DOHH2 (cell line): Measurements from ENCODE around the gene ABCC8.

Source experiments
- H3F3A ChIP-seq: fragments of 200-600 bp; sonication (generic), shearing (Covaris generic); 2 replicates; pipeline ENCODE4 v1.6.0; 2016; ENCODE audit warnings: antibody characterized with exemption, mild to moderate bottlenecking; ENCODE audit not compliant: control insufficient read depth, insufficient read depth
- H3K27ac ChIP-seq: fragments of 200-600 bp; sonication (generic); 2 replicates; pipeline ENCODE4 v1.5.1; 2014; ENCODE audit warnings: low read depth, mild to moderate bottlenecking, low read length, moderate library complexity
- H3K27me3 ChIP-seq: fragments of 200-600 bp; sonication (generic); 2 replicates; pipeline ENCODE4 v1.6.1; 2014; ENCODE audit warnings: mild to moderate bottlenecking, low read length, mixed read lengths; ENCODE audit not compliant: control insufficient read depth
- H3K36me3 ChIP-seq: fragments of 200-600 bp; sonication (generic); 2 replicates; pipeline ENCODE4 v1.6.1; 2014; ENCODE audit warnings: mild to moderate bottlenecking, low read length, moderate library complexity, mixed read lengths; ENCODE audit not compliant: control insufficient read depth
- H3K4me1 ChIP-seq: fragments of 200-600 bp; sonication (generic); 2 replicates; pipeline ENCODE4 v1.6.1; 2014; ENCODE audit warnings: mild to moderate bottlenecking, low read length, mixed read lengths; ENCODE audit not compliant: control insufficient read depth
- H3K4me2 ChIP-seq: fragments of 200-600 bp; sonication (generic); 2 replicates; pipeline ENCODE4 v1.6.0; 2014; ENCODE audit warnings: mild to moderate bottlenecking, low read length, moderate library complexity
- H3K4me3 ChIP-seq: fragments of 200-600 bp; sonication (generic); 2 replicates; pipeline ENCODE4 v1.5.1; 2014; ENCODE audit warnings: mild to moderate bottlenecking, low read length, mixed read lengths
- H3K79me2 ChIP-seq: fragments of 200-600 bp; sonication (generic); 2 replicates; pipeline ENCODE4 v1.6.1; 2014; ENCODE audit warnings: mild to moderate bottlenecking, low read length, mixed read lengths; ENCODE audit not compliant: control insufficient read depth
- H3K9me2 ChIP-seq: fragments of 200-600 bp; sonication (generic); replicated peaks from 2 replicates; pipeline ENCODE4 v1.6.1; 2014; ENCODE audit warnings: mild to moderate bottlenecking, low read length, mixed read lengths; ENCODE audit not compliant: control insufficient read depth
- H3K9me3 ChIP-seq: fragments of 200-600 bp; sonication (generic); 2 replicates; pipeline ENCODE4 v1.6.1; 2014; ENCODE audit warnings: antibody characterized with exemption, low read length, mixed read lengths; ENCODE audit not compliant: control insufficient read depth, insufficient read depth
- H4K20me1 ChIP-seq: fragments of 200-600 bp; sonication (generic); 2 replicates; pipeline ENCODE4 v1.6.0; 2014; ENCODE audit warnings: low read depth, mild to moderate bottlenecking, antibody characterized with exemption, low read length, moderate library complexity; ENCODE audit not compliant: control insufficient read depth, insufficient read depth
- EZH2phosphoT487 ChIP-seq: fragments of 200-600 bp; sonication (generic); IDR thresholded peaks from 2 replicates; pipeline ENCODE4 v1.6.1; 2017; ENCODE audit warnings: borderline replicate concordance, mild to moderate bottlenecking, antibody characterized with exemption, low read length, moderate library complexity, mixed read lengths
- TF ChIP-seq, protein P1 (sequence below): fragments of 200-600 bp; sonication (generic); IDR thresholded peaks from one replicate; pipeline ENCODE4 v1.5.1; 2014; ENCODE audit warnings: antibody characterized with exemption, mild to moderate bottlenecking, low read depth, low read length; ENCODE audit not compliant: poor library complexity, severe bottlenecking

ABCC8 gene

GRCh38 chr11:17369094-17369493 lies 107.6 kb downstream of the ABCC8 start:
- Histone ChIP-seq H3K4me3 (no peak overlapping the region), H3F3A (no peaks in the 10 kb centered on the region), H3K4me2 (no peak overlapping the region), H4K20me1 (no peaks in the 10 kb centered on the region), H3K36me3 (peaks cover 100% of the 10 kb centered on the region), H3K4me1 (no peaks in the 10 kb centered on the region), H3K9me2 (no peaks in the 10 kb centered on the region), H3K9me3 (peaks cover 55% of the 10 kb centered on the region), H3K27ac (no peak overlapping the region), H3K79me2 (peaks cover 41% of the 10 kb centered on the region), H3K27me3 (no peaks in the 10 kb centered on the region)
- no peak for TF ChIP-seq EZH2phosphoT487
- TF ChIP-seq, protein P1, sequence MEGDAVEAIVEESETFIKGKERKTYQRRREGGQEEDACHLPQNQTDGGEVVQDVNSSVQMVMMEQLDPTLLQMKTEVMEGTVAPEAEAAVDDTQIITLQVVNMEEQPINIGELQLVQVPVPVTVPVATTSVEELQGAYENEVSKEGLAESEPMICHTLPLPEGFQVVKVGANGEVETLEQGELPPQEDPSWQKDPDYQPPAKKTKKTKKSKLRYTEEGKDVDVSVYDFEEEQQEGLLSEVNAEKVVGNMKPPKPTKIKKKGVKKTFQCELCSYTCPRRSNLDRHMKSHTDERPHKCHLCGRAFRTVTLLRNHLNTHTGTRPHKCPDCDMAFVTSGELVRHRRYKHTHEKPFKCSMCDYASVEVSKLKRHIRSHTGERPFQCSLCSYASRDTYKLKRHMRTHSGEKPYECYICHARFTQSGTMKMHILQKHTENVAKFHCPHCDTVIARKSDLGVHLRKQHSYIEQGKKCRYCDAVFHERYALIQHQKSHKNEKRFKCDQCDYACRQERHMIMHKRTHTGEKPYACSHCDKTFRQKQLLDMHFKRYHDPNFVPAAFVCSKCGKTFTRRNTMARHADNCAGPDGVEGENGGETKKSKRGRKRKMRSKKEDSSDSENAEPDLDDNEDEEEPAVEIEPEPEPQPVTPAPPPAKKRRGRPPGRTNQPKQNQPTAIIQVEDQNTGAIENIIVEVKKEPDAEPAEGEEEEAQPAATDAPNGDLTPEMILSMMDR, result no peak

DNA sequence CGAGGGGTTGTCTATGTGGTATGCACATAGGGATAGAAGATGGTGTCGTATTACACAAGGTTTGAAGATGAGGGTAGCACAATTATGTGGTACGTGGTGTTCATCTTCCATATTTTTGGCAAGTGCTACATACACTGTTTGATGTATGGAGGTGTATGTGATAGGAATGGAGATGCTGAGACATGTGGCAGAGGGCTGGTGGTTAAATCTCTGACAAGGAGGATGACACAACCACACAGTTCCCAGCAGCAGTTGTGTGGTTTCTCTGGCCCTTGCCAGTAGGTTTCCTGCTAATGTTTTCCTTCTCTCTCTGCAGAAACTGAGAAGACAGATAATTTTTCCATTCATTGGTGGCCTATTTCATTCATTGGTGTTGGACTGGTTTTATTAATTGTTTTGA lies 108.1 kb downstream of the ABCC8 start:
- H3K36me3 ChIP-seq, result peaks cover 100% of the 10 kb centered on the region
- no peak overlapping the region for H3K4me3 ChIP-seq
- no peaks in the 10 kb centered on the region for H3K27me3 ChIP-seq
- TF ChIP-seq EZH2phosphoT487, result no peak
- TF ChIP-seq, protein P1, result no peak
- no peaks in the 10 kb centered on the region for H3F3A ChIP-seq
- peaks cover 55% of the 10 kb centered on the region for H3K9me3 ChIP-seq
- no peaks in the 10 kb centered on the region for H3K4me1 ChIP-seq
- H3K79me2 ChIP-seq, result peaks cover 46% of the 10 kb centered on the region
- no peak overlapping the region for H3K27ac ChIP-seq
- no peaks in the 10 kb centered on the region for H3K9me2 ChIP-seq
- no peaks in the 10 kb centered on the region for H4K20me1 ChIP-seq
- H3K4me2 ChIP-seq, result no peak overlapping the region

DNA sequence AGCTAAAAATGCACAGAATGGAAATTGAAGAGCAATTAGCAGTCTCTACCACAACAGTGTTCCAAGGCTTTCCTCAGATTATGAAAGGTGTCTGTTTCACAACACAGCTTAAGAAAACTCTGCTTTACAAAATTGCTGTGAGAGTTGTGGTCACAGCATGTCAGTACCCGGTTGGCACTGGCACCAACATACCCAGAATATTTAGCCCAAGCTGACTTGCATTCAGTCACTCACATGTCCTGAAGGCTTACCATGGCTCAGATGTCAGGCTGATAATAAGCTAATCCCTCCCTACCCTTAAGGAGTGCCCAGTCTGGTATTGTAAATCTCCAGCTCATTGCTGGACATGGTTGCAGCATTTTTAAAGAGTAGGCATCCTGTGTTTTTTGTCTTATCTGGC lies 110.2 kb downstream of the ABCC8 start:
- Histone ChIP-seq H3K9me3 (peaks cover 46% of the 10 kb centered on the region), H4K20me1 (no peaks in the 10 kb centered on the region), H3K4me2 (no peak overlapping the region), H3K27me3 (no peaks in the 10 kb centered on the region), H3K4me3 (no peak overlapping the region), H3K36me3 (peaks cover 95% of the 10 kb centered on the region), H3F3A (no peaks in the 10 kb centered on the region), H3K9me2 (no peaks in the 10 kb centered on the region), H3K27ac (no peak overlapping the region), H3K4me1 (no peaks in the 10 kb centered on the region), H3K79me2 (peaks cover 63% of the 10 kb centered on the region)
- TF ChIP-seq, protein P1, result no peak
- TF ChIP-seq EZH2phosphoT487, result no peak
